GM23338 (cell line): ENCODE results near the gene EXOC3L4.

Experiments used
- CTCF ChIP-seq, 2 experiments: fragments of 200-600 bp in 1 of 2; sonication (generic) in 1 of 2; conservative IDR thresholded peaks; 2 replicates each; pipeline versions ENCODE4 v1.5.1 to v1.6.1; 2016 to 2017; ENCODE audit warnings: antibody characterized with exemption in 2 of 2, low read depth in 2 of 2, mild to moderate bottlenecking in 2 of 2, moderate library complexity in 1 of 2
- ETS1 ChIP-seq: IDR thresholded peaks from 2 replicates; pipeline ENCODE4 v1.6.1; 2016; ENCODE audit warnings: antibody characterized with exemption
- EZH2 ChIP-seq: fragments of 200-600 bp; sonication (generic); IDR thresholded peaks from one replicate; pipeline ENCODE4 v1.8.0; 2017; ENCODE audit warnings: antibody characterized with exemption, mild to moderate bottlenecking, low read depth; ENCODE audit not compliant: unreplicated experiment
- NANOG ChIP-seq: IDR thresholded peaks from 2 replicates; pipeline ENCODE4 v1.6.1; 2016; ENCODE audit warnings: antibody characterized with exemption, borderline replicate concordance
- POLR2AphosphoS5 ChIP-seq: IDR thresholded peaks from 2 replicates; pipeline ENCODE4 v1.6.1; 2016; ENCODE audit warnings: antibody characterized with exemption, low read depth
- REST ChIP-seq: IDR thresholded peaks from one replicate; pipeline ENCODE4 v1.6.1; 2018; ENCODE audit warnings: antibody characterized with exemption; ENCODE audit not compliant: unreplicated experiment
- ZNF114 ChIP-seq: fragments of 250-450 bp; sonication (Bioruptor Pico); IDR thresholded peaks from 2 replicates; pipeline ENCODE4 v1.5.0; 2020; ENCODE audit warnings: mild to moderate bottlenecking, moderate library complexity
- ZNF331 ChIP-seq: fragments of 250-450 bp; sonication (Bioruptor Pico); IDR thresholded peaks from 2 replicates; pipeline ENCODE4 v1.5.0; 2020; ENCODE audit warnings: low read depth, mild to moderate bottlenecking, moderate library complexity

DNA sequence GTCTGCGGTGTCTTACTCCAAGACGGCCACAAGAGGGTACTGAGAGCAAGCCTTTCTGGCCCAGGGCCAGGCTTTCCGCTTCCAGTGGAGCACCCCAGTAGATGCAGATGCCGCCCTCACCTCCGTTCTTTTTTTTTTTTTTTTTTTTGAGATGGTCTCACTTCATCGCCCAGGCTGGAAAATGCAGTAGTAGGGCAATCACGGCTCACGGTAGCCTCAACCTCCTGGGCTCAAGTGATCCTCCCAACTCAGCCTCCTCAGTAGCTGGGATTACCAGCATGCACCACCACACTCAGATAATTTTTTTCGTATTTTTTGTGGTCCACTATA, 16.1 kb upstream of the EXOC3L4 start:
- peak; percentile 71 to 94 for TF ChIP-seq CTCF (conservative IDR thresholded peaks at IDR 0.05; ENCODE audit: low read depth in 2 of 2)
- no peak for TF ChIP-seq EZH2
- TF ChIP-seq POLR2AphosphoS5 = no peak
- no peak for TF ChIP-seq REST
- TF ChIP-seq ZNF114 (CRISPR knock-in tag) = no peak
- TF ChIP-seq NANOG = no peak
- no peak for TF ChIP-seq ETS1
- TF ChIP-seq ZNF331 (CRISPR knock-in tag) = no peak
